NT2/D1 (cell line): ENCODE results near the gene GPR179.
"Not testable (repeated sequence)": the region's sequence is repeated elsewhere in the genome, so short reads cannot be mapped to it uniquely, and the experiment has no call there.

ENCODE experiments used
- DNase-seq: peaks from one replicate; pipeline ENCODE4 v3.0.0-alpha.2; 2011; ENCODE audit warnings: low read depth, low spot score
- H3K27me3 ChIP-seq: 2 replicates; pipeline ENCODE4 v1.6.0; 2011; ENCODE audit warnings: mild to moderate bottlenecking; ENCODE audit not compliant: insufficient read length, insufficient read depth
- H3K36me3 ChIP-seq: 2 replicates; pipeline ENCODE4 v1.6.1; 2011; ENCODE audit warnings: mild to moderate bottlenecking, low read length, mixed read lengths; ENCODE audit not compliant: insufficient read depth, insufficient read length
- H3K4me1 ChIP-seq: 2 replicates; pipeline ENCODE4 v1.5.1; 2011; ENCODE audit not compliant: insufficient read depth, insufficient read length
- H3K4me3 ChIP-seq: 2 replicates; pipeline ENCODE4 v1.5.1; 2011; ENCODE audit warnings: low read depth; ENCODE audit not compliant: insufficient read length
- H3K9ac ChIP-seq: 2 replicates; pipeline ENCODE4 v1.6.0; 2011; ENCODE audit warnings: low read depth; ENCODE audit not compliant: insufficient read length
- H3K9me3 ChIP-seq: 2 replicates; pipeline ENCODE4 v1.5.1; 2011; ENCODE audit warnings: mild to moderate bottlenecking, low read length; ENCODE audit not compliant: insufficient read depth
- YY1 ChIP-seq: IDR thresholded peaks from 2 replicates; pipeline ENCODE4 v1.6.1; 2011; ENCODE audit not compliant: insufficient read length, insufficient read depth

The GPR179 gene

DNA sequence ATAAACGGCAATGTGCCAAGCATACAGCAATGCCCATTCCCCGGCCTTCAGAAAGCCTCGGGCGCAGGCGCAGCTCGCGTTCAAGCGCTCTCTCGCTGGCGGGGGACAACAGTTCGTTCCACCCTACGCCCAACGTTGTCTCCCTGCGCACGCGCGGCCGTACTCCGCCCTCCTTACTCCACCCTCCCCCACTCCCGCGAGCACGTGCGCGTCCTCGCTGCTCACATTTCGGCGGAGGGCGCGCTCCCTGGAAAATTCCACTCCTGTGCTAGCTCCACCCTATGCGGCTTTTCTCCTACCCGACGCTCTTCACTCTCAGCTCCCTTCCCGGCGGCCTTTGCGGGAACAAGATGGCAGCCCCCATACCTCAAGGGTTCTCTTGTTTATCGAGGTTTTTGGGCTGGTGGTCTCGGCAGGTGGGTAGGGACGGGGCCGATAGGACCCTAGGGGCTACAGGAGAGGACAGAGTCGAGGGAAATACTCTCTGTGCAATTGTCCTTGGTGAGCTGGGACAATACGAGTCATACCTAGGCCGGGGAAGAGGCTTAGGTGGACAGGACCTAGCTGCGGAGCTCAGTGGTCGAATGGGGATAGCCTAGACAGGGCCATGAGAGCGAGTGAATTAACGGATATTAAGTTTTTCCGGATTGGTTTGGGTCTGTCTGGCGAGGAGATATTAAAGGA, 46.8 kb downstream of the GPR179 start, which contains the start of gene MRPL45:
TSS of gene MRPL45 (plus strand) at position 335 of the 684 bp plus-strand sequence. CDS start at position 351, 16 bp downstream.
- H3K4me1 ChIP-seq, H3K9me3 ChIP-seq, H3K36me3 ChIP-seq, H3K27me3 ChIP-seq: not testable (repeated sequence)
- TF ChIP-seq YY1: peak; percentile 68
- H3K4me3 ChIP-seq: peak within 1 kb of the TSS; percentile 62
- peak within 1 kb of the TSS; percentile 85 for H3K9ac ChIP-seq
- DNase-seq: peak; percentile 87

DNA sequence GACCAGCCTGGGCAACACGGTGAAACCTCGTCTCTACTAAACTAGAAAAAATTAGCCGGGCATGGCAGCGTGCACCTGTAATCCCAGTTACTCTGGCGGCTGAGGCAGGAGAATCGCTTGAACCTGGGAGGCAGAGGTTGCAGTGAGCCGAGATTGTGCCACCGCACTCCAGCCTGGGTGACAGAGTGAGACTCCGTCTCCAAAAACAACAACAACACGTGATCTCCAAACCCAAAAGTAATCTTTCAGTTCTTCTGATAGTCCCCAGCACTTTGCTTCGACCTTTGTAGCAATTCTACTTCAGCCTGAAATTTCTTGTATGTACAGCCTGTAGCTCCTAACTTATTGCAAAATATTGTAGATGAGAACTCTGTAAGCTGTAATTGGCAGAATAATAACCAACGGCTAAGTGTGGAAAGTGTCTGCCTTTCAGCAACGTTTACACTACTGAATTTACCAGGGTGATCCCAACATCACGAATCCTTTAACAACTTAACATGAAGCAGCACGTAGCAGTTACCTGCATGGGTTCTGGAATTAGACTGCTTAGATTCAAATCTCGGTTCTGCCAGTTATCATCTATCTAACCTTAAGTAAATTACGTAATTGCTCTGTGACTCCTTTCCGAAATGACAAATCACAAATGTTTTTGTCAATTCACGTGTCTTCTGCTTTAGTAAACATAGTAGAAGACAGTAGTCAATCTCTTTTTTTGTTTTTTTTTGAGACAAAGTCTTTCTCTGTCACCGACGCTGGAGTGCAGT, 48.0 kb downstream of the GPR179 start:
- H3K4me3 ChIP-seq, DNase-seq: not testable (repeated sequence)

DNA sequence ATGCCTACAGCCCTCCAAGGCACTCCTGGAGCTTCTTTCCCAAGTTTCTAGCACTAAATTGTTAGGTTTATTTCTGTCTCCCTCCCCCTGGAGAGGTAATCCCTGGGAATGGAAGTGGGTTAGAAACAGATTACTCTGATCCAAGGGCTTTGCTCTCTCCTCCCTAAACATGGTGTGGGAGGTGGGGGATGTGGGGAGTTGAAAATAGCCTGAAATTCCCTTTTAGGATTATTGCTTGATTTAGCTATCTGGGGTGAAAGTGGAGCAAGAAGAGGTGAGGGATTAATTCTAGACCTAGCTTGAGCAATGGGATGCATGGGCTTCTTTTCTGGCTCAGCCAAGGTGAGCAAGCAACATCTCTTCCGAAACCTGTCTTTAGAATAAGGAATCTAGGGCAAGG, 54.0 kb downstream of the GPR179 start:
- not testable (repeated sequence) for H3K4me1 ChIP-seq, H3K9ac ChIP-seq, H3K4me3 ChIP-seq, H3K36me3 ChIP-seq, H3K27me3 ChIP-seq, H3K9me3 ChIP-seq, DNase-seq

More for the DNA sequence above, 48.0 kb downstream of the GPR179 start:
- H3K9ac ChIP-seq: peak overlapping the region; percentile 56
- not testable (repeated sequence) for H3K4me1 ChIP-seq, H3K27me3 ChIP-seq, H3K9me3 ChIP-seq, H3K36me3 ChIP-seq

DNA sequence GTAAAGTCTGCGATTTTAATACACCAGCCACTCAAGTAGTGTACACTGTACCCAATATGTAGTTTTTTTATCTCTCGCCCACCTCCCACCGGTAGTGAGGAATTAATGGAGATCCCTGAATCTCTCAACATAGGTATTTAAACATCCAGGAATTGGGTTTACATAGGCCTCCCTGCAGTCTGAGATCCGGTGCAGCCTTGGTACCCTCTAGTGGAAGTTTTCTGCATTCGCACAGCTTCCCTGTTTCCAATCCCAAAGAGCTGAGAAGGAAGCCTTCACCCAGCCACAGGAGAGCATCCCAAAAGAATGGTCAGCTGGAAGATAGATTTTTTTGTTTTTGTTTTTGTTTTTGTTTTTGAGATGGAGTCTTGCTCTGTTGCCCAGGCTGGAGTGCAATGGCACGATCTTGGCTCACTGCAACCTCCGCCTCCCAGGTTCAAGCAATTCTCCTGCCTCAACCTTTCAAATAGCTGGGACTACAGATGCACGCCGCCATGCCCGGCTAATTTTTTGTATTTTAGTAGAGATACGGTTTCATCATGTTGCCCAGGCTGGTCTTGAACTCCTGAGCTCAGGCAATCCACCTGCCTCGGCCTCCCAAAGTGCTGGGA, 55.4 kb downstream of the GPR179 start:
- H3K4me3 ChIP-seq, H3K9me3 ChIP-seq, H3K9ac ChIP-seq, DNase-seq, H3K36me3 ChIP-seq, H3K27me3 ChIP-seq, H3K4me1 ChIP-seq: not testable (repeated sequence)

DNA sequence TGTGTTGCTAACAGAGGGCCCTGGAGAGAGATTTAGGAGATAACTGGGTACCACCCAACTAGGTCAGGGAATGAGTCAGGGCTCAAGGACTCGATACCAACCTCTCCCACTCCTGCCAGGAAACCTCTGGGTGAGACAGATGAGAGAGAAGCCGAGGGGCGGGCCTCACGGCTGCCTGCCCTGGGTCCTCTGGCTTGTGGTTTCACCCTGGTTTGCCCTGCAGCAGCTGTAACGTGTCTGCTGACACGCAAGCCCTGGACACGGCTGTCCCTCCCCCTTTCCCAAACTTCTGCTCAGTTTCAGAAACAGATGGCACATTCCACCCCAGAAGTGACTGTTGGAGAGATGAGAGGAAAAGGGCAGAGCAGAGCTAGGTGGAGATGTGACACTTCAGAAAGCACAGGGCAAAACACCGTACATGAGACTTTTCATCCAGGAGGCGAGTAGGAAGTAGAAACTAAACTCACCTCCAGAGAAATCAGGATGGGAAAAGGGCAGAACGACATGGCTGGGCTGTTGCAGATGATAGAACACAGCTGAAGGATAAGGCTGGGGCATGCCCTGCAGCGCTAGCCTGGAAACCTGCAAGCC, 57.2 kb downstream of the GPR179 start:
- not testable (repeated sequence) for DNase-seq, H3K27me3 ChIP-seq, H3K4me3 ChIP-seq, H3K36me3 ChIP-seq, H3K9ac ChIP-seq, H3K4me1 ChIP-seq, H3K9me3 ChIP-seq

DNA sequence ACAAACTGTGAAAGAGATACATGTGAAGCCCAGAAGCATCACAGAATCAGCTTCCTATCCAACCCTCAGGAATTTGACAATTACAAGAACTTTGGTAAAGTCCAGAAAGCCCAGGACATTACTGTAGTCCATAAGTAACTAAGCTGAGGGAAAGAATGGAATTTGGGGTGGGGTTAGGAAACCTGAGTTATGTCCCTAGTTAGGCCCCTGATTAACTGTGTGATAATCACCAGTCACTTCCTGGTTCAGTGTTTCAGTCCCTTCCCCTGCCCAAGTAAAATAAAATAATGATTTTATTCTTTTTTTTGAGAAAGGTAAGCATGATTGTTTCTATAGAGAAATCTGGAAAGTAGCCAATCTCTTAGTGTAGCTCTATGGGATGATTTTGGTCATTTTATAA, 57.8 kb downstream of the GPR179 start:
- H3K9ac ChIP-seq, H3K9me3 ChIP-seq, H3K36me3 ChIP-seq, DNase-seq, H3K4me1 ChIP-seq, H3K27me3 ChIP-seq, H3K4me3 ChIP-seq: not testable (repeated sequence)
